NB4 (cell line): ENCODE results near the gene GPSM1.

Experiments used
- POLR2A ChIP-seq: IDR thresholded peaks from 2 replicates; pipeline ENCODE4 v1.6.1; 2011; ENCODE audit warnings: mild to moderate bottlenecking; ENCODE audit not compliant: insufficient read length; ENCODE audit errors: extremely low read depth
- TF ChIP-seq, protein P1 (sequence below): IDR thresholded peaks from one replicate; pipeline ENCODE4 v1.5.1; 2012; ENCODE audit warnings: low read depth, low read length

DNA sequence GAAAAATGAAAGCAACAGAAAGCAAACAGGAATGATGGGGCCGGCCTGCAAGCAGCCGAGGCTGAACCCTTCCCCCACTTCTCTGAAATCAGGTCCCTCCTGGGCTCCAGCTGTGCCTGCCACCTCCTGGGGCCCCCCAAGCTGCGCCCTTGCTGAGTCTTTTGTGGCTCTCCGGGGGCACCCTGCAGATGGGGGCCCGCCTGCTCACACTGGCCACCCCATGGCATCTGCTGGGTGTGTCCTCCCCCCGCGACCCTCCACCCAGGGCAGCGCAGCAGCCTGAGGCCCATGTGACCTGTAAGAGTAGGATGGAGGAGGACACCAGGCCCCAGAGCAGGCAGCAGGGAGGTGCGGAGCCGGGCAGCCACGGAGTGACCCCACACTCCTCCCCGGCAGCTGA is 5.7 kb downstream of the GPSM1 start:
- no peak for TF ChIP-seq POLR2A
- TF ChIP-seq, protein P1, sequence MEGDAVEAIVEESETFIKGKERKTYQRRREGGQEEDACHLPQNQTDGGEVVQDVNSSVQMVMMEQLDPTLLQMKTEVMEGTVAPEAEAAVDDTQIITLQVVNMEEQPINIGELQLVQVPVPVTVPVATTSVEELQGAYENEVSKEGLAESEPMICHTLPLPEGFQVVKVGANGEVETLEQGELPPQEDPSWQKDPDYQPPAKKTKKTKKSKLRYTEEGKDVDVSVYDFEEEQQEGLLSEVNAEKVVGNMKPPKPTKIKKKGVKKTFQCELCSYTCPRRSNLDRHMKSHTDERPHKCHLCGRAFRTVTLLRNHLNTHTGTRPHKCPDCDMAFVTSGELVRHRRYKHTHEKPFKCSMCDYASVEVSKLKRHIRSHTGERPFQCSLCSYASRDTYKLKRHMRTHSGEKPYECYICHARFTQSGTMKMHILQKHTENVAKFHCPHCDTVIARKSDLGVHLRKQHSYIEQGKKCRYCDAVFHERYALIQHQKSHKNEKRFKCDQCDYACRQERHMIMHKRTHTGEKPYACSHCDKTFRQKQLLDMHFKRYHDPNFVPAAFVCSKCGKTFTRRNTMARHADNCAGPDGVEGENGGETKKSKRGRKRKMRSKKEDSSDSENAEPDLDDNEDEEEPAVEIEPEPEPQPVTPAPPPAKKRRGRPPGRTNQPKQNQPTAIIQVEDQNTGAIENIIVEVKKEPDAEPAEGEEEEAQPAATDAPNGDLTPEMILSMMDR = no peak
